WTC11 (cell line): Measurements from ENCODE around the gene DHDDS. TPM values are rescaled to one million over a fixed set of nuclear protein-coding genes. Genes with fewer than 3 reads are reported as not detected.

Experiments
- ATAC-seq: fragments of 200-7000 bp; cut with Tn5 transposase; 2 replicates; pipeline ENCODE4 v1.10.0; 2021; ENCODE audit warnings: mild to moderate bottlenecking, moderate library complexity
- CTCF ChIA-PET: fragments of 300-600 bp; sonication (Branson Sonifier 250); formaldehyde crosslinking; loops from one replicate; lab custom pipeline; 2021; ENCODE audit warnings: antibody characterized with exemption; lab: Charles Lee
- POLR2A ChIA-PET: fragments of 350-600 bp; sonication (Branson Sonifier 250); formaldehyde crosslinking; loops from one replicate; lab custom pipeline; 2021; ENCODE audit warnings: antibody characterized with exemption; lab: Charles Lee
- DNase-seq: peaks from one replicate; pipeline ENCODE4 v3.0.0; 2021; ENCODE audit warnings: low spot score
- H3K27ac Mint-ChIP-seq: 2 replicates; pipeline ENCODE4 v1.8.0; 2021; ENCODE audit warnings: mixed read lengths
- H3K27me3 Mint-ChIP-seq: 2 replicates; pipeline ENCODE4 v1.8.0; 2021; ENCODE audit warnings: low read depth, mild to moderate bottlenecking, moderate library complexity, mixed read lengths
- H3K36me3 Mint-ChIP-seq: 2 replicates; pipeline ENCODE4 v1.8.0; 2021; ENCODE audit warnings: mixed read lengths
- H3K4me1 Mint-ChIP-seq: 2 replicates; pipeline ENCODE4 v1.8.0; 2022; ENCODE audit warnings: mixed read lengths
- H3K4me3 Mint-ChIP-seq: 2 replicates; pipeline ENCODE4 v1.8.0; 2021; ENCODE audit warnings: mild to moderate bottlenecking, moderate library complexity, mixed read lengths
- H3K9me3 Mint-ChIP-seq: 2 replicates; pipeline ENCODE4 v1.8.0; 2021; ENCODE audit warnings: mixed read lengths
- NR1H2 ChIP-seq: sonication (generic); formaldehyde crosslinking; IDR thresholded peaks from 2 replicates; pipeline ENCODE4 v1.9.0; 2021; ENCODE audit warnings: mild to moderate bottlenecking, moderate library complexity, missing genetic modification reagents
- RORB ChIP-seq: fragments of 250-450 bp; sonication (Bioruptor Pico); IDR thresholded peaks from 2 replicates; pipeline ENCODE4 v1.9.0; 2021; ENCODE audit warnings: mild to moderate bottlenecking
- TEAD1 ChIP-seq: sonication (generic); formaldehyde crosslinking; IDR thresholded peaks from 2 replicates; pipeline ENCODE4 v1.8.0; 2022; ENCODE audit warnings: mild to moderate bottlenecking, missing genetic modification reagents
- TP53 ChIP-seq: sonication (generic); formaldehyde crosslinking; IDR thresholded peaks from 2 replicates; pipeline ENCODE4 v1.8.1; 2023; ENCODE audit warnings: mild to moderate bottlenecking, missing genetic modification reagents
- ZBTB21 ChIP-seq: sonication (generic); formaldehyde crosslinking; IDR thresholded peaks from 2 replicates; pipeline ENCODE4 v1.8.1; 2023; ENCODE audit warnings: mild to moderate bottlenecking, missing genetic modification reagents, borderline replicate concordance
- ZNF232 ChIP-seq: sonication (generic); formaldehyde crosslinking; IDR thresholded peaks from 2 replicates; pipeline ENCODE4 v1.8.0; 2022; ENCODE audit warnings: mild to moderate bottlenecking, missing genetic modification reagents
- ZNF317 ChIP-seq: sonication (generic); formaldehyde crosslinking; IDR thresholded peaks from 2 replicates; pipeline ENCODE4 v1.8.1; 2023; ENCODE audit warnings: low read depth, mild to moderate bottlenecking, moderate library complexity, missing genetic modification reagents, borderline replicate concordance
- ZNF396 ChIP-seq: fragments of 250-450 bp; sonication (Bioruptor Pico); IDR thresholded peaks from 2 replicates; pipeline ENCODE4 v1.8.0; 2021; ENCODE audit warnings: mild to moderate bottlenecking, moderate library complexity, borderline replicate concordance
- total RNA-seq: library from RNA; stranded (reverse); gene quantifications from 3 replicates; pipeline ENCODE4 v1.2.3, GENCODE V29; 2021
- TF ChIP-seq, protein P1 (sequence below): sonication (generic); formaldehyde crosslinking; IDR thresholded peaks from 2 replicates; pipeline ENCODE4 v1.8.0; 2022; ENCODE audit warnings: mild to moderate bottlenecking, missing genetic modification reagents
- TF ChIP-seq, protein P2 (sequence below): sonication (generic); formaldehyde crosslinking; IDR thresholded peaks from 2 replicates; pipeline ENCODE4 v1.8.0; 2022; ENCODE audit warnings: mild to moderate bottlenecking, missing genetic modification reagents
- TF ChIP-seq, protein P3 (sequence below): sonication (generic); formaldehyde crosslinking; IDR thresholded peaks from 2 replicates; pipeline ENCODE4 v1.8.1; 2023; ENCODE audit warnings: mild to moderate bottlenecking, missing genetic modification reagents
- TF ChIP-seq, protein P4 (sequence below): sonication (generic); formaldehyde crosslinking; IDR thresholded peaks from 2 replicates; pipeline ENCODE4 v1.8.1; 2022; ENCODE audit warnings: missing genetic modification reagents, borderline replicate concordance
- TF ChIP-seq, protein P5 (sequence below): sonication (generic); formaldehyde crosslinking; conservative IDR thresholded peaks from 2 replicates; pipeline ENCODE4 v1.8.1; 2022; ENCODE audit warnings: mild to moderate bottlenecking, missing genetic modification reagents
- TF ChIP-seq, protein P6 (sequence below): fragments of 250-450 bp; sonication (Bioruptor Pico); IDR thresholded peaks from 2 replicates; pipeline ENCODE4 v1.9.0; 2021; ENCODE audit warnings: mild to moderate bottlenecking
- TF ChIP-seq, protein P7 (sequence below): fragments of 200-600 bp; IDR thresholded peaks from 2 replicates; pipeline ENCODE4 v1.8.0; 2022; ENCODE audit warnings: antibody characterized with exemption
- TF ChIP-seq, protein P8 (sequence below): sonication (generic); formaldehyde crosslinking; IDR thresholded peaks from 2 replicates; pipeline ENCODE4 v1.8.1; 2023; ENCODE audit warnings: mild to moderate bottlenecking, missing genetic modification reagents

DHDDS gene
- total RNA-seq, 1 experiment from 2014 or later = 55.4 TPM

DNA sequence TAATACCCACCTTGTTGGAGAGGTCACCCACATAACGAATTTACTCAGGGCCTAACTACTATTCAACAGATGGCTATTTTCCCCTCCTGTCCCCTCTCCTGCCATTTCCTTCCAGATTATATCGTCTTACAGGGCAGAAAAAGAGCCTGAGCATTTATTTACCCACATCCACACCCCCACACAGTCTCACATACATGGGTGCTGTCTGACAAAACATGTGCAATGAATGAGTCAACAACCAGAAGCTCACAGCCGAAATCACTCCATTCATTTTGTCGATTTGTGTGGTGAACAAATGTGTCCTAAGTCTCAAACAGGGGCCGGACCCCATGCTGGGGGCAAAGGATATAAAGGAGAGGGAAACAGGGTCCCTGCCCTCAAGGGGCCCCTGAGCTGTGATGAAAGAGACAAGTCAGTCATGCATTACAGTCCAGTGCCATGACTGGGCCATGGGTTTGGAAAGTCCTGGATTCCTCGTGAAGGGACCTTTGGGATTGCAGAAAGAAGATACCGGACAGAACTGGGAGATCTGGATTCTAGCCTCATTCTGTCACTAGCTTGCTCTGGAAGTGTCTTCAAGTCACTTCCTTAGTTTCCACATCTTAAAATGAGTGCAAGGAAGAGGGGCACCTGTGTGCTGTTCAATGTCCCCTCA, 43.2 kb upstream of the DHDDS start (continued):
- TF ChIP-seq NR1H2 (CRISPR knock-in tag) (no peak), ZNF317 (CRISPR knock-in tag) (no peak), ZNF396 (CRISPR knock-in tag) (no peak)
- TF ChIP-seq, protein P1, sequence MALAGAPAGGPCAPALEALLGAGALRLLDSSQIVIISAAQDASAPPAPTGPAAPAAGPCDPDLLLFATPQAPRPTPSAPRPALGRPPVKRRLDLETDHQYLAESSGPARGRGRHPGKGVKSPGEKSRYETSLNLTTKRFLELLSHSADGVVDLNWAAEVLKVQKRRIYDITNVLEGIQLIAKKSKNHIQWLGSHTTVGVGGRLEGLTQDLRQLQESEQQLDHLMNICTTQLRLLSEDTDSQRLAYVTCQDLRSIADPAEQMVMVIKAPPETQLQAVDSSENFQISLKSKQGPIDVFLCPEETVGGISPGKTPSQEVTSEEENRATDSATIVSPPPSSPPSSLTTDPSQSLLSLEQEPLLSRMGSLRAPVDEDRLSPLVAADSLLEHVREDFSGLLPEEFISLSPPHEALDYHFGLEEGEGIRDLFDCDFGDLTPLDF = no peak
- TF ChIP-seq, protein P2, sequence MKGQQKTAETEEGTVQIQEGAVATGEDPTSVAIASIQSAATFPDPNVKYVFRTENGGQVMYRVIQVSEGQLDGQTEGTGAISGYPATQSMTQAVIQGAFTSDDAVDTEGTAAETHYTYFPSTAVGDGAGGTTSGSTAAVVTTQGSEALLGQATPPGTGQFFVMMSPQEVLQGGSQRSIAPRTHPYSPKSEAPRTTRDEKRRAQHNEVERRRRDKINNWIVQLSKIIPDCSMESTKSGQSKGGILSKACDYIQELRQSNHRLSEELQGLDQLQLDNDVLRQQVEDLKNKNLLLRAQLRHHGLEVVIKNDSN (CRISPR knock-in tag) = no peak
- TF ChIP-seq, protein P3, sequence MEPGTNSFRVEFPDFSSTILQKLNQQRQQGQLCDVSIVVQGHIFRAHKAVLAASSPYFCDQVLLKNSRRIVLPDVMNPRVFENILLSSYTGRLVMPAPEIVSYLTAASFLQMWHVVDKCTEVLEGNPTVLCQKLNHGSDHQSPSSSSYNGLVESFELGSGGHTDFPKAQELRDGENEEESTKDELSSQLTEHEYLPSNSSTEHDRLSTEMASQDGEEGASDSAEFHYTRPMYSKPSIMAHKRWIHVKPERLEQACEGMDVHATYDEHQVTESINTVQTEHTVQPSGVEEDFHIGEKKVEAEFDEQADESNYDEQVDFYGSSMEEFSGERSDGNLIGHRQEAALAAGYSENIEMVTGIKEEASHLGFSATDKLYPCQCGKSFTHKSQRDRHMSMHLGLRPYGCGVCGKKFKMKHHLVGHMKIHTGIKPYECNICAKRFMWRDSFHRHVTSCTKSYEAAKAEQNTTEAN (CRISPR knock-in tag) = no peak

DNA sequence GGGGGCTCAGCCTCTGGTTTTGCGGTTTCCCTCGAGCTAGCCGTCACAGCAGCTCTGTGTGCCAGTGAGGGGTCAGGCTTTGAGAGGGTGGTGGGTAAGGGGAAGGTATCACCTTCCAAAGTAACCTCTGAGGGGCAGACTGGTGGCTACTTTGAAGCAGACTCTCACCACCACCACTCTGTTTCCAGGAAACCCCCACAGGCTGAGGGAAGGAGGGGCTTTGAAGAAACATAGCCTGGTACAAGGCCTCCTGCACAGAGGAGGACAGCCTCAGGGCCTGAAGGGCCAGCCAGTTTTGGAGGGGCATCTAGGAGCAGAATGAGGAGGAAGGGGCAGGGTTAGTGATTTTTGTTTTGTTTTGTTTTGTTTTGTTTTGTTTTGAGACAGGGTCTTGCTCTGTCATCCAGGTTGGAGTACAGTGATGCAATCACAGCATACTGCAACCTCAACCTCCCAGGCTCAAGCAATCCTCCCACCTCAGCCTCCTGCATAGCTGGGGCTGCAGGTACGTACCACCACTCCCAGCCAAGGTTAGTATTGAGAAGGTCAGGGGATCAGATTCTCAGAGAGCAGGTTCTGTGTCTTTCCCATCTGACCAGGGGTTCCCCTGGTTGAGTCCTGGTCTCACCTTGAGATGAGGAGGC, 42.4 kb upstream of the DHDDS start:
- ATAC-seq (no peak), DNase-seq (no peak)
- H3K4me3 Mint-ChIP-seq = no peak overlapping the region
- no peak overlapping the region for H3K27ac Mint-ChIP-seq
- H3K4me1 Mint-ChIP-seq = peaks cover 23% of the 10 kb centered on the region
- ChIA-PET CTCF (interaction anchor here (0.7 to 3.7 kb wide), 3 partner anchors 25 to 105 kb away, joined by 4 to 81 read pairs (median 43); no protein-coding TSS in a partner anchor), POLR2A (interaction anchor here (2.6 kb wide), 1 partner anchor 20 kb away, joined by 14 read pairs; the partner anchor contains the start of gene LIN28A)
- H3K9me3 Mint-ChIP-seq = no peaks in the 10 kb centered on the region
- TF ChIP-seq, protein P4, sequence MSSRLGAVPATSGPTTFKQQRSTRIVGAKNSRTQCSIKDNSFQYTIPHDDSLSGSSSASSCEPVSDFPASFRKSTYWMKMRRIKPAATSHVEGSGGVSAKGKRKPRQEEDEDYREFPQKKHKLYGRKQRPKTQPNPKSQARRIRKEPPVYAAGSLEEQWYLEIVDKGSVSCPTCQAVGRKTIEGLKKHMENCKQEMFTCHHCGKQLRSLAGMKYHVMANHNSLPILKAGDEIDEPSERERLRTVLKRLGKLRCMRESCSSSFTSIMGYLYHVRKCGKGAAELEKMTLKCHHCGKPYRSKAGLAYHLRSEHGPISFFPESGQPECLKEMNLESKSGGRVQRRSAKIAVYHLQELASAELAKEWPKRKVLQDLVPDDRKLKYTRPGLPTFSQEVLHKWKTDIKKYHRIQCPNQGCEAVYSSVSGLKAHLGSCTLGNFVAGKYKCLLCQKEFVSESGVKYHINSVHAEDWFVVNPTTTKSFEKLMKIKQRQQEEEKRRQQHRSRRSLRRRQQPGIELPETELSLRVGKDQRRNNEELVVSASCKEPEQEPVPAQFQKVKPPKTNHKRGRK (CRISPR knock-in tag) = no peak
- TF ChIP-seq RORB (CRISPR knock-in tag) (no peak), TEAD1 (CRISPR knock-in tag) (no peak), ZNF232 (CRISPR knock-in tag) (no peak), ZBTB21 (no peak), TP53 (no peak)
- TF ChIP-seq, protein P5, sequence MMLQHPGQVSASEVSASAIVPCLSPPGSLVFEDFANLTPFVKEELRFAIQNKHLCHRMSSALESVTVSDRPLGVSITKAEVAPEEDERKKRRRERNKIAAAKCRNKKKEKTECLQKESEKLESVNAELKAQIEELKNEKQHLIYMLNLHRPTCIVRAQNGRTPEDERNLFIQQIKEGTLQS (CRISPR knock-in tag) = no peak
- TF ChIP-seq, protein P6, sequence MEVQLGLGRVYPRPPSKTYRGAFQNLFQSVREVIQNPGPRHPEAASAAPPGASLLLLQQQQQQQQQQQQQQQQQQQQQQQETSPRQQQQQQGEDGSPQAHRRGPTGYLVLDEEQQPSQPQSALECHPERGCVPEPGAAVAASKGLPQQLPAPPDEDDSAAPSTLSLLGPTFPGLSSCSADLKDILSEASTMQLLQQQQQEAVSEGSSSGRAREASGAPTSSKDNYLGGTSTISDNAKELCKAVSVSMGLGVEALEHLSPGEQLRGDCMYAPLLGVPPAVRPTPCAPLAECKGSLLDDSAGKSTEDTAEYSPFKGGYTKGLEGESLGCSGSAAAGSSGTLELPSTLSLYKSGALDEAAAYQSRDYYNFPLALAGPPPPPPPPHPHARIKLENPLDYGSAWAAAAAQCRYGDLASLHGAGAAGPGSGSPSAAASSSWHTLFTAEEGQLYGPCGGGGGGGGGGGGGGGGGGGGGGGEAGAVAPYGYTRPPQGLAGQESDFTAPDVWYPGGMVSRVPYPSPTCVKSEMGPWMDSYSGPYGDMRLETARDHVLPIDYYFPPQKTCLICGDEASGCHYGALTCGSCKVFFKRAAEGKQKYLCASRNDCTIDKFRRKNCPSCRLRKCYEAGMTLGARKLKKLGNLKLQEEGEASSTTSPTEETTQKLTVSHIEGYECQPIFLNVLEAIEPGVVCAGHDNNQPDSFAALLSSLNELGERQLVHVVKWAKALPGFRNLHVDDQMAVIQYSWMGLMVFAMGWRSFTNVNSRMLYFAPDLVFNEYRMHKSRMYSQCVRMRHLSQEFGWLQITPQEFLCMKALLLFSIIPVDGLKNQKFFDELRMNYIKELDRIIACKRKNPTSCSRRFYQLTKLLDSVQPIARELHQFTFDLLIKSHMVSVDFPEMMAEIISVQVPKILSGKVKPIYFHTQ (CRISPR knock-in tag) = no peak
- TF ChIP-seq, protein P7, sequence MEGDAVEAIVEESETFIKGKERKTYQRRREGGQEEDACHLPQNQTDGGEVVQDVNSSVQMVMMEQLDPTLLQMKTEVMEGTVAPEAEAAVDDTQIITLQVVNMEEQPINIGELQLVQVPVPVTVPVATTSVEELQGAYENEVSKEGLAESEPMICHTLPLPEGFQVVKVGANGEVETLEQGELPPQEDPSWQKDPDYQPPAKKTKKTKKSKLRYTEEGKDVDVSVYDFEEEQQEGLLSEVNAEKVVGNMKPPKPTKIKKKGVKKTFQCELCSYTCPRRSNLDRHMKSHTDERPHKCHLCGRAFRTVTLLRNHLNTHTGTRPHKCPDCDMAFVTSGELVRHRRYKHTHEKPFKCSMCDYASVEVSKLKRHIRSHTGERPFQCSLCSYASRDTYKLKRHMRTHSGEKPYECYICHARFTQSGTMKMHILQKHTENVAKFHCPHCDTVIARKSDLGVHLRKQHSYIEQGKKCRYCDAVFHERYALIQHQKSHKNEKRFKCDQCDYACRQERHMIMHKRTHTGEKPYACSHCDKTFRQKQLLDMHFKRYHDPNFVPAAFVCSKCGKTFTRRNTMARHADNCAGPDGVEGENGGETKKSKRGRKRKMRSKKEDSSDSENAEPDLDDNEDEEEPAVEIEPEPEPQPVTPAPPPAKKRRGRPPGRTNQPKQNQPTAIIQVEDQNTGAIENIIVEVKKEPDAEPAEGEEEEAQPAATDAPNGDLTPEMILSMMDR = no peak
- TF ChIP-seq, protein P8, sequence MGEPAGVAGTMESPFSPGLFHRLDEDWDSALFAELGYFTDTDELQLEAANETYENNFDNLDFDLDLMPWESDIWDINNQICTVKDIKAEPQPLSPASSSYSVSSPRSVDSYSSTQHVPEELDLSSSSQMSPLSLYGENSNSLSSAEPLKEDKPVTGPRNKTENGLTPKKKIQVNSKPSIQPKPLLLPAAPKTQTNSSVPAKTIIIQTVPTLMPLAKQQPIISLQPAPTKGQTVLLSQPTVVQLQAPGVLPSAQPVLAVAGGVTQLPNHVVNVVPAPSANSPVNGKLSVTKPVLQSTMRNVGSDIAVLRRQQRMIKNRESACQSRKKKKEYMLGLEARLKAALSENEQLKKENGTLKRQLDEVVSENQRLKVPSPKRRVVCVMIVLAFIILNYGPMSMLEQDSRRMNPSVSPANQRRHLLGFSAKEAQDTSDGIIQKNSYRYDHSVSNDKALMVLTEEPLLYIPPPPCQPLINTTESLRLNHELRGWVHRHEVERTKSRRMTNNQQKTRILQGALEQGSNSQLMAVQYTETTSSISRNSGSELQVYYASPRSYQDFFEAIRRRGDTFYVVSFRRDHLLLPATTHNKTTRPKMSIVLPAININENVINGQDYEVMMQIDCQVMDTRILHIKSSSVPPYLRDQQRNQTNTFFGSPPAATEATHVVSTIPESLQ (CRISPR knock-in tag) = no peak
- no peaks in the 10 kb centered on the region for H3K36me3 Mint-ChIP-seq
- H3K27me3 Mint-ChIP-seq = no peaks in the 10 kb centered on the region
